Neural progenitor cell (in vitro differentiated cells): ENCODE measurements around the gene RNU11. TPM values are rescaled to one million over a fixed set of nuclear protein-coding genes. Genes with fewer than 3 reads are reported as not detected.
A peak's percentile ranks its signal among the peaks of the same experiment; 100 is the strongest.
"Not testable (repeated sequence)": the region's sequence is repeated elsewhere in the genome, so short reads cannot be mapped to it uniquely, and the experiment has no call there.

Source experiments
- DNase-seq: peaks from one replicate; pipeline ENCODE4 v3.0.0-alpha.2; 2016; ENCODE audit warnings: low spot score
- H2AFZ ChIP-seq: fragments of 200-600 bp; sonication (generic); replicated peaks from 2 replicates; pipeline ENCODE4 v1.6.1; 2016; ENCODE audit warnings: antibody characterized with exemption
- H3F3A ChIP-seq: fragments of 200-600 bp; sonication (generic); 2 replicates; pipeline ENCODE4 v1.6.1; 2016; ENCODE audit warnings: antibody characterized with exemption, low read depth
- H3K27ac ChIP-seq: fragments of 200-600 bp; sonication (generic); 2 replicates; pipeline ENCODE4 v1.5.1; 2016; ENCODE audit warnings: mild to moderate bottlenecking
- H3K27me3 ChIP-seq: fragments of 200-600 bp; sonication (generic); 2 replicates; pipeline ENCODE4 v1.6.1; 2016; ENCODE audit warnings: mild to moderate bottlenecking, moderate library complexity
- H3K36me3 ChIP-seq: fragments of 200-600 bp; sonication (generic); 2 replicates; pipeline ENCODE4 v1.5.1; 2016
- H3K4me1 ChIP-seq: fragments of 200-600 bp; sonication (generic); 2 replicates; pipeline ENCODE4 v1.6.1; 2016; ENCODE audit warnings: mixed run types
- H3K4me2 ChIP-seq: fragments of 200-600 bp; sonication (generic); 2 replicates; pipeline ENCODE4 v1.6.1; 2016
- H3K4me3 ChIP-seq: fragments of 200-600 bp; sonication (generic); 2 replicates; pipeline ENCODE4 v1.5.1; 2016
- H3K79me2 ChIP-seq: fragments of 200-600 bp; sonication (generic); 2 replicates; pipeline ENCODE4 v1.6.1; 2016; ENCODE audit warnings: low read depth
- H3K9ac ChIP-seq: fragments of 200-600 bp; sonication (generic); 2 replicates; pipeline ENCODE4 v1.6.1; 2016
- H3K9me3 ChIP-seq: fragments of 200-600 bp; sonication (generic); 2 replicates; pipeline ENCODE4 v1.5.1; 2016; ENCODE audit warnings: low read depth
- H4K20me1 ChIP-seq: fragments of 200-600 bp; sonication (generic); 2 replicates; pipeline ENCODE4 v1.6.1; 2016; ENCODE audit warnings: low read depth
- H3K27ac Mint-ChIP-seq: 3 replicates; pipeline ENCODE4 v1.8.0; 2021; ENCODE audit warnings: mixed read lengths
- H3K27me3 Mint-ChIP-seq: 2 replicates; pipeline ENCODE4 v1.8.0; 2022; ENCODE audit warnings: low read depth, mild to moderate bottlenecking, inconsistent platforms, moderate library complexity, mixed read lengths; ENCODE audit not compliant: insufficient read depth
- H3K36me3 Mint-ChIP-seq: 3 replicates; pipeline ENCODE4 v1.8.0; 2021; ENCODE audit warnings: mixed read lengths
- H3K4me1 Mint-ChIP-seq: 3 replicates; pipeline ENCODE4 v1.8.0; 2021; ENCODE audit warnings: mixed read lengths
- H3K4me3 Mint-ChIP-seq: 3 replicates; pipeline ENCODE4 v1.8.0; 2021; ENCODE audit warnings: mild to moderate bottlenecking, moderate library complexity, mixed read lengths
- H3K9me3 Mint-ChIP-seq: 3 replicates; pipeline ENCODE4 v1.8.0; 2020; ENCODE audit warnings: mixed read lengths
- CTCF ChIP-seq: fragments of 200-600 bp; sonication (generic); IDR thresholded peaks from 2 replicates; pipeline ENCODE4 v1.5.1; 2017; ENCODE audit warnings: antibody characterized with exemption, mild to moderate bottlenecking
- EZH2 ChIP-seq: fragments of 200-600 bp; sonication (generic); IDR thresholded peaks from 2 replicates; pipeline ENCODE4 v1.6.1; 2017; ENCODE audit warnings: antibody characterized with exemption, mild to moderate bottlenecking, moderate library complexity
- EZH2phosphoT487 ChIP-seq: fragments of 200-600 bp; sonication (generic); IDR thresholded peaks from 2 replicates; pipeline ENCODE4 v1.6.1; 2017; ENCODE audit warnings: antibody characterized with exemption
- total RNA-seq: library from RNA; depleted of rRNA; stranded (reverse); fragments of >200 nt; gene quantifications from 2 replicates; pipeline ENCODE4 v1.2.3, GENCODE V29; 2015; ENCODE audit warnings: low replicate concordance

RNU11 gene
- total RNA-seq, 1 donor from 2014 or later, result not detected

- Histone ChIP-seq H3K4me3 (peak overlapping the region; percentile 77), H3K36me3 (no peaks in the 10 kb centered on the region), H3K27ac (peak overlapping the region; percentile 63), H2AFZ (peak overlapping the region; percentile 78), H3K4me2 (peak overlapping the region; percentile 86), H3K27me3 (no peaks in the 10 kb centered on the region), H3K9me3 (no peaks in the 10 kb centered on the region), H3F3A (peaks cover 31% of the 10 kb centered on the region), H3K9ac (peak overlapping the region; percentile 83), H4K20me1 (no peaks in the 10 kb centered on the region), H3K79me2 (peaks cover 30% of the 10 kb centered on the region), H3K4me1 (peaks cover 15% of the 10 kb centered on the region)
- Mint-ChIP-seq H3K4me3 (peak overlapping the region; percentile 99), H3K36me3 (no peaks in the 10 kb centered on the region), H3K27me3 (no peaks in the 10 kb centered on the region), H3K9me3 (no peaks in the 10 kb centered on the region), H3K27ac (peak overlapping the region; percentile 95), H3K4me1 (peaks cover 23% of the 10 kb centered on the region)
- DNase-seq, result no peak
- TF ChIP-seq CTCF, result no peak
- TF ChIP-seq EZH2phosphoT487, result no peak
- TF ChIP-seq EZH2, result no peak
Observed at GRCh38 chr1:28642056-28642846, 6.1 kb upstream of the RNU11 start.

DNA sequence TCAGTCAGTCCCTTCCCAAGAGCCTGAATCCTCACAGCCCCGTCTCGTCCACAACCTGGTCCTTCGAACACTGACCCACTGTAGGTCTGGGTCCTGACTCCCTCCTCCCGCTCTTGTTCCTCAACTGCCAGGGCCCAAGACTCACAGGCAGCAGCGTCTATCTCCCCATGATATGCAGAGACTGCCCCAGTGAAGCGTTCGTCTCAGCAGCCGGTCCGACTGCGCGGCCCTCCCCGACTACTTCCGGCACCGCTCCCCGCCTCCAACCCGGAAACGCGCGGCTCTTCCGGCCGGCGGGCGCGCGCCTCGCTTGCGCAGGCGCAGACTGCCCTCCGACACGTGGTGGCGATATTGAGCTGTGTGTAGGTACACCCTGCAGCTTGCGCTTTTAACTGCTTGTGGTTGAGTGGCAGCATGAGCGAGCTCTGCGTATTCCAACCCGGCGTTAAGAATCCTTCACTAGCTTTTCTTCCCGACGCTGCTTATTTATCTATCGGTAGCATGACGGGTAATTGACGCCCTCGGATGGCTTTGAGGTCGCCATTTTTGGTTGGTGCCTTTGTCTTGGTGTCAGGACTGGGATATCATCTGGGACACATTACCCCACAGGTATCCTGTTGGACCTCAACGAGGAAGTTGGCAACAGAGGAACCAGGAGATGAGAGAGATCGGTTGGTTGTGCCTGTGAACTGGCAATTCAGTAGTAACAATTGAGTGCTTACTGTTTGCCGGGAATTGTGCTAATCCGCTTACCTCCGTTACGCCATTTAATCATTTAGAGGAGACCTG is 5.4 kb upstream of the RNU11 start, which contains the start of gene TAF12:
Gene TAF12 (minus strand): TSS at position 221 of the 789 bp plus-strand sequence. CDS start 20,986 bp downstream, outside the sequence.
- H3K27me3 ChIP-seq, result no peaks in the 10 kb centered on the region
- H3K36me3 Mint-ChIP-seq, result no peaks in the 10 kb centered on the region
- H3K9me3 ChIP-seq, result no peaks in the 10 kb centered on the region
- no peaks in the 10 kb centered on the region for H3K9me3 Mint-ChIP-seq
- TF ChIP-seq EZH2phosphoT487, result no peak
- TF ChIP-seq EZH2, result peak; percentile 17
- TF ChIP-seq CTCF, result peak; percentile 47
- peak; percentile 98 for DNase-seq
- no peaks in the 10 kb centered on the region for H3K36me3 ChIP-seq
- peak within 1 kb of the TSS; percentile 76 for H3K27ac ChIP-seq
- peak within 1 kb of the TSS; percentile 77 for H3K4me3 ChIP-seq
- H3K4me3 Mint-ChIP-seq, result peak within 1 kb of the TSS; percentile 99
- peak within 1 kb of the TSS; percentile 83 for H3K9ac ChIP-seq
- H3K4me2 ChIP-seq, result peak within 1 kb of the TSS; percentile 86
- H2AFZ ChIP-seq, result peak within 1 kb of the TSS; percentile 78
- no peaks in the 10 kb centered on the region for H4K20me1 ChIP-seq
- peaks cover 30% of the 10 kb centered on the region for H3K4me1 Mint-ChIP-seq
- H3K4me1 ChIP-seq, result peaks cover 21% of the 10 kb centered on the region
- peak within 1 kb of the TSS; percentile 95 for H3K27ac Mint-ChIP-seq
- no peaks in the 10 kb centered on the region for H3K27me3 Mint-ChIP-seq
- peaks cover 38% of the 10 kb centered on the region for H3F3A ChIP-seq
- H3K79me2 ChIP-seq, result peaks cover 30% of the 10 kb centered on the region

DNA sequence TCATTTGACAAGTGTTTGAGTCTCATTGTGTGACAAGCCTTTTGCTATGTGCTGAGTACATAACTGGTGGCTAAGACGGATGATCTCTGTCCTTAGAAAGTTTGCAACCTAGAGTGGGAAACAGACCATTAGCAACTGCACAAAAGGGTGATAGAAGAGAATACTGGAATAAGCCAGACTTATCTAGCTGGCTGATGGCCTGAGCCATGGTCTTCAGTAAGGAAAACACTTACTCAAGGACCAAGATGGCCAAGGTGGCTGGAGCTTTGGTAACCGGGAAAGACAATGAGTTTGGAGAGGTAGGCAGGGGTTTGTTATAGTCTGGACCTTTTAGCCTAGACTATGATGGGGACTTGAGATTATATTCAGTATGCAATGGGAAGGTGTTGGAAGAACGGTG is 3.9 kb upstream of the RNU11 start:
- peaks cover 21% of the 10 kb centered on the region for H3K4me1 ChIP-seq
- peaks cover 5% of the 10 kb centered on the region for H3K27me3 Mint-ChIP-seq
- no peaks in the 10 kb centered on the region for H4K20me1 ChIP-seq
- H3K27ac ChIP-seq, result no peak overlapping the region
- H2AFZ ChIP-seq, result no peak overlapping the region
- no peak overlapping the region for H3K9ac ChIP-seq
- H3K4me2 ChIP-seq, result no peak overlapping the region
- H3K4me1 Mint-ChIP-seq, result peaks cover 36% of the 10 kb centered on the region
- no peaks in the 10 kb centered on the region for H3K27me3 ChIP-seq
- H3K79me2 ChIP-seq, result peaks cover 27% of the 10 kb centered on the region
- no peaks in the 10 kb centered on the region for H3K9me3 Mint-ChIP-seq
- H3K4me3 Mint-ChIP-seq, result peak overlapping the region; percentile 99
- H3K36me3 ChIP-seq, result no peaks in the 10 kb centered on the region
- no peak for DNase-seq
- H3F3A ChIP-seq, result peaks cover 53% of the 10 kb centered on the region
- no peaks in the 10 kb centered on the region for H3K9me3 ChIP-seq
- no peak overlapping the region for H3K27ac Mint-ChIP-seq
- no peak for TF ChIP-seq EZH2
- no peak for TF ChIP-seq EZH2phosphoT487
- no peak for TF ChIP-seq CTCF
- no peaks in the 10 kb centered on the region for H3K36me3 Mint-ChIP-seq
- H3K4me3 ChIP-seq, result no peak overlapping the region

DNA sequence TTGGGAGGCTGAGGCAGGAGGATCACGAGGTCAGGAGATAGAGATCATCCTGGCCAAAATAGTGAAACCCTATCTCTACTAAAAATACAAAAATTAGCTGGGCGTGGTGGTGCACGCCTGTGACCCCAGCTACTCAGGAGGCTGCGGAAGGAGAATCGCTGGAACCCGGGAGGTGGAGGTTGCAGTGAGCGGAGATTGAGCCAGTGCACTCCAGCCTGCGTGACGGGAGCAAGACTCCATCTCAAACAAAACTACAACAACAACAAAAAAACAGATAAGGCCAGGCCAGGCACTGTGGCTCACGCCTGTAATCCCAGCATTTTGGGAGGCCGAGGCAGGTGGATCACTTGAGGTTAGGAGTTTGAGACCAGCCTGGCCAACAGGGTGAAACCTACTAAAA is 3.0 kb upstream of the RNU11 start:
- H2AFZ ChIP-seq, H3K27ac ChIP-seq, H3K27ac Mint-ChIP-seq, H3K27me3 Mint-ChIP-seq, H3K4me2 ChIP-seq, H4K20me1 ChIP-seq, H3K4me3 Mint-ChIP-seq, H3K27me3 ChIP-seq, H3K36me3 Mint-ChIP-seq, H3K9me3 ChIP-seq, H3K9me3 Mint-ChIP-seq, H3K9ac ChIP-seq, H3K36me3 ChIP-seq, H3K4me3 ChIP-seq, DNase-seq: not testable (repeated sequence)
- H3K4me1 ChIP-seq, result peaks cover 21% of the 10 kb centered on the region
- H3K4me1 Mint-ChIP-seq, result peaks cover 36% of the 10 kb centered on the region
- H3K79me2 ChIP-seq, result peaks cover 18% of the 10 kb centered on the region
- H3F3A ChIP-seq, result peaks cover 57% of the 10 kb centered on the region
